Measurements from ENCODE around the gene PCDHGA12. TPM values are rescaled to one million over a fixed set of nuclear protein-coding genes. Genes with fewer than 3 reads are reported as not detected.

Gene PCDHGA12
- total and polyA plus RNA-seq, 2 experiments from 2014 or later, result 0.68 to 3.5 TPM

DNA sequence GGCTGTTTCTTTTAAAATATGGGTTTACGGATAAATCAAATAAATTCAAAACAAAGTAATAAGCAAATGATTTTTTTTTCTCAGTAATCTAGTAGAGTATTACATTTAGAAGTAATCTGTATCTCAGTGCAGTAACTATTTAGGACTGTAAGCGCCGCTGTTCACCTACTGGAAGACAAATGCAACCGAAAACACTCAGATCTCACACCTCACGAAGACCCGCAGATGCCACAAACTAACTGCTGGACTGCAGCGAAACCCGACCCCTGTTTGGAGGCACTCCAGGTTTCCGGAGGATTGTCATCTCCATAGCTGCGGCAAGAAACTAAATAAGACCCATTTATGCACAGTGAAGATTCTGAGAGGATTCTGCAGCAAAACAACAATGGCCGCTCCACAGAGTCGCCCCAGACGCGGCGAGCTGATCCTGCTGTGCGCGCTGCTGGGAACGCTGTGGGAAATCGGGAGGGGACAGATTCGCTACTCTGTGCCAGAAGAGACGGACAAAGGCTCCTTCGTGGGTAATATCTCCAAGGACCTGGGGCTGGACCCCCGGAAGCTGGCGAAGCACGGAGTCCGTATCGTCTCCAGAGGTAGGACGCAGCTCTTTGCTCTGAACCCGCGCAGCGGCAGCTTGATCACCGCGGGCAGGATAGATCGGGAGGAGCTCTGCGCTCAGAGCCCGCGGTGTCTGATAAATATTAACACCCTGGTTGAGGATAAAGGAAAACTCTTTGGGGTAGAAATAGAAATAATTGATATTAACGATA lies 37.7 kb upstream of the PCDHGA12 start, which contains the start of gene PCDHGA8:
Gene PCDHGA8 (plus strand): TSS at position 205 of the 770 bp plus-strand sequence. CDS start 181 bp downstream, at position 386.
- TF ChIP-seq, protein P1, sequence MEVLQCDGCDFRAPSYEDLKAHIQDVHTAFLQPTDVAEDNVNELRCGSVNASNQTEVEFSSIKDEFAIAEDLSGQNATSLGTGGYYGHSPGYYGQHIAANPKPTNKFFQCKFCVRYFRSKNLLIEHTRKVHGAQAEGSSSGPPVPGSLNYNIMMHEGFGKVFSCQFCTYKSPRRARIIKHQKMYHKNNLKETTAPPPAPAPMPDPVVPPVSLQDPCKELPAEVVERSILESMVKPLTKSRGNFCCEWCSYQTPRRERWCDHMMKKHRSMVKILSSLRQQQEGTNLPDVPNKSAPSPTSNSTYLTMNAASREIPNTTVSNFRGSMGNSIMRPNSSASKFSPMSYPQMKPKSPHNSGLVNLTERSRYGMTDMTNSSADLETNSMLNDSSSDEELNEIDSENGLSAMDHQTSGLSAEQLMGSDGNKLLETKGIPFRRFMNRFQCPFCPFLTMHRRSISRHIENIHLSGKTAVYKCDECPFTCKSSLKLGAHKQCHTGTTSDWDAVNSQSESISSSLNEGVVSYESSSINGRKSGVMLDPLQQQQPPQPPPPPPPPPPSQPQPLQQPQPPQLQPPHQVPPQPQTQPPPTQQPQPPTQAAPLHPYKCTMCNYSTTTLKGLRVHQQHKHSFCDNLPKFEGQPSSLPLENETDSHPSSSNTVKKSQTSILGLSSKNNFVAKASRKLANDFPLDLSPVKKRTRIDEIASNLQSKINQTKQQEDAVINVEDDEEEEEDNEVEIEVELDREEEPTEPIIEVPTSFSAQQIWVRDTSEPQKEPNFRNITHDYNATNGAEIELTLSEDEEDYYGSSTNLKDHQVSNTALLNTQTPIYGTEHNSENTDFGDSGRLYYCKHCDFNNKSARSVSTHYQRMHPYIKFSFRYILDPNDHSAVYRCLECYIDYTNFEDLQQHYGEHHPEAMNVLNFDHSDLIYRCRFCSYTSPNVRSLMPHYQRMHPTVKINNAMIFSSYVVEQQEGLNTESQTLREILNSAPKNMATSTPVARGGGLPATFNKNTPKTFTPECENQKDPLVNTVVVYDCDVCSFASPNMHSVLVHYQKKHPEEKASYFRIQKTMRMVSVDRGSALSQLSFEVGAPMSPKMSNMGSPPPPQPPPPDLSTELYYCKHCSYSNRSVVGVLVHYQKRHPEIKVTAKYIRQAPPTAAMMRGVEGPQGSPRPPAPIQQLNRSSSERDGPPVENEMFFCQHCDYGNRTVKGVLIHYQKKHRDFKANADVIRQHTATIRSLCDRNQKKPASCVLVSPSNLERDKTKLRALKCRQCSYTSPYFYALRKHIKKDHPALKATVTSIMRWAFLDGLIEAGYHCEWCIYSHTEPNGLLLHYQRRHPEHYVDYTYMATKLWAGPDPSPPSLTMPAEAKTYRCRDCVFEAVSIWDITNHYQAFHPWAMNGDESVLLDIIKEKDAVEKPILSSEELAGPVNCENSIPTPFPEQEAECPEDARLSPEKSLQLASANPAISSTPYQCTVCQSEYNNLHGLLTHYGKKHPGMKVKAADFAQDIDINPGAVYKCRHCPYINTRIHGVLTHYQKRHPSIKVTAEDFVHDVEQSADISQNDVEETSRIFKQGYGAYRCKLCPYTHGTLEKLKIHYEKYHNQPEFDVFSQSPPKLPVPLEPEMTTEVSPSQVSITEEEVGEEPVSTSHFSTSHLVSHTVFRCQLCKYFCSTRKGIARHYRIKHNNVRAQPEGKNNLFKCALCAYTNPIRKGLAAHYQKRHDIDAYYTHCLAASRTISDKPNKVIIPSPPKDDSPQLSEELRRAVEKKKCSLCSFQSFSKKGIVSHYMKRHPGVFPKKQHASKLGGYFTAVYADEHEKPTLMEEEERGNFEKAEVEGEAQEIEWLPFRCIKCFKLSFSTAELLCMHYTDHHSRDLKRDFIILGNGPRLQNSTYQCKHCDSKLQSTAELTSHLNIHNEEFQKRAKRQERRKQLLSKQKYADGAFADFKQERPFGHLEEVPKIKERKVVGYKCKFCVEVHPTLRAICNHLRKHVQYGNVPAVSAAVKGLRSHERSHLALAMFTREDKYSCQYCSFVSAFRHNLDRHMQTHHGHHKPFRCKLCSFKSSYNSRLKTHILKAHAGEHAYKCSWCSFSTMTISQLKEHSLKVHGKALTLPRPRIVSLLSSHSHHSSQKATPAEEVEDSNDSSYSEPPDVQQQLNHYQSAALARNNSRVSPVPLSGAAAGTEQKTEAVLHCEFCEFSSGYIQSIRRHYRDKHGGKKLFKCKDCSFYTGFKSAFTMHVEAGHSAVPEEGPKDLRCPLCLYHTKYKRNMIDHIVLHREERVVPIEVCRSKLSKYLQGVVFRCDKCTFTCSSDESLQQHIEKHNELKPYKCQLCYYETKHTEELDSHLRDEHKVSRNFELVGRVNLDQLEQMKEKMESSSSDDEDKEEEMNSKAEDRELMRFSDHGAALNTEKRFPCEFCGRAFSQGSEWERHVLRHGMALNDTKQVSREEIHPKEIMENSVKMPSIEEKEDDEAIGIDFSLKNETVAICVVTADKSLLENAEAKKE (CRISPR knock-in tag; IDR thresholded peaks at IDR 0.05), result no peak
- TF ChIP-seq, protein P2, sequence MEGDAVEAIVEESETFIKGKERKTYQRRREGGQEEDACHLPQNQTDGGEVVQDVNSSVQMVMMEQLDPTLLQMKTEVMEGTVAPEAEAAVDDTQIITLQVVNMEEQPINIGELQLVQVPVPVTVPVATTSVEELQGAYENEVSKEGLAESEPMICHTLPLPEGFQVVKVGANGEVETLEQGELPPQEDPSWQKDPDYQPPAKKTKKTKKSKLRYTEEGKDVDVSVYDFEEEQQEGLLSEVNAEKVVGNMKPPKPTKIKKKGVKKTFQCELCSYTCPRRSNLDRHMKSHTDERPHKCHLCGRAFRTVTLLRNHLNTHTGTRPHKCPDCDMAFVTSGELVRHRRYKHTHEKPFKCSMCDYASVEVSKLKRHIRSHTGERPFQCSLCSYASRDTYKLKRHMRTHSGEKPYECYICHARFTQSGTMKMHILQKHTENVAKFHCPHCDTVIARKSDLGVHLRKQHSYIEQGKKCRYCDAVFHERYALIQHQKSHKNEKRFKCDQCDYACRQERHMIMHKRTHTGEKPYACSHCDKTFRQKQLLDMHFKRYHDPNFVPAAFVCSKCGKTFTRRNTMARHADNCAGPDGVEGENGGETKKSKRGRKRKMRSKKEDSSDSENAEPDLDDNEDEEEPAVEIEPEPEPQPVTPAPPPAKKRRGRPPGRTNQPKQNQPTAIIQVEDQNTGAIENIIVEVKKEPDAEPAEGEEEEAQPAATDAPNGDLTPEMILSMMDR (conservative IDR thresholded peaks at IDR 0.05; ENCODE audit: low read depth in 2 of 2), result peak in 1 of 2 experiments; percentile 17; a peak in 1 of 4 replicates
- Histone ChIP-seq H2AFZ (no peak within 1 kb of the TSS), H3K27ac (ENCODE audit: low read depth) (no peak within 1 kb of the TSS), H4K20me1 (replicated peaks; ENCODE audit: insufficient read depth) (no peaks in the 10 kb centered on the region), H3K27me3 (ENCODE audit: insufficient read depth) (peaks cover 7% of the 10 kb centered on the region; the same call in 1 of the 2 replicates), H3K4me1 (ENCODE audit: insufficient read depth) (0 out of 2 replicates have a peak, but pooled peaks cover 5% of the 10 kb centered on the region), H3K9me2 (ENCODE audit: insufficient read depth) (no peaks in the 10 kb centered on the region), H3K79me2 (replicated peaks; ENCODE audit: insufficient read depth) (0 out of 2 replicates have a peak, but pooled peaks cover 5% of the 10 kb centered on the region), H3K36me3 (ENCODE audit: insufficient read depth) (peaks cover 7% of the 10 kb centered on the region; the same call in 1 of the 2 replicates), H3F3A (replicated peaks; ENCODE audit: low read depth) (no peaks in the 10 kb centered on the region), H3K4me3 (peak within 1 kb of the TSS; percentile 25; the same call in 1 of the 2 replicates), H3K4me2 (0 out of 2 replicates have a peak within 1 kb of the TSS, but pooled peaks have one; percentile 15)
- H3K4me1 Mint-ChIP-seq, result no peaks in the 10 kb centered on the region; the same call in 2 of the 3 replicates
- peaks cover 83% of the 10 kb centered on the region for H3K36me3 Mint-ChIP-seq (ENCODE audit: low read depth)
- H3K9me3 Mint-ChIP-seq, result peaks cover 87% of the 10 kb centered on the region
- H3K27me3 Mint-ChIP-seq (ENCODE audit: insufficient read depth, low read depth, poor library complexity), result peaks cover 8% of the 10 kb centered on the region
- H3K4me3 Mint-ChIP-seq, result no peak within 1 kb of the TSS
- DNase-seq (ENCODE audit: low spot score) (no peak), ATAC-seq (no peak)
- H3K27ac Mint-ChIP-seq, result no peak within 1 kb of the TSS

Data from GM23338 (cell line).